ENCODE measurements around the gene OVOL1.

The OVOL1 gene

DNA sequence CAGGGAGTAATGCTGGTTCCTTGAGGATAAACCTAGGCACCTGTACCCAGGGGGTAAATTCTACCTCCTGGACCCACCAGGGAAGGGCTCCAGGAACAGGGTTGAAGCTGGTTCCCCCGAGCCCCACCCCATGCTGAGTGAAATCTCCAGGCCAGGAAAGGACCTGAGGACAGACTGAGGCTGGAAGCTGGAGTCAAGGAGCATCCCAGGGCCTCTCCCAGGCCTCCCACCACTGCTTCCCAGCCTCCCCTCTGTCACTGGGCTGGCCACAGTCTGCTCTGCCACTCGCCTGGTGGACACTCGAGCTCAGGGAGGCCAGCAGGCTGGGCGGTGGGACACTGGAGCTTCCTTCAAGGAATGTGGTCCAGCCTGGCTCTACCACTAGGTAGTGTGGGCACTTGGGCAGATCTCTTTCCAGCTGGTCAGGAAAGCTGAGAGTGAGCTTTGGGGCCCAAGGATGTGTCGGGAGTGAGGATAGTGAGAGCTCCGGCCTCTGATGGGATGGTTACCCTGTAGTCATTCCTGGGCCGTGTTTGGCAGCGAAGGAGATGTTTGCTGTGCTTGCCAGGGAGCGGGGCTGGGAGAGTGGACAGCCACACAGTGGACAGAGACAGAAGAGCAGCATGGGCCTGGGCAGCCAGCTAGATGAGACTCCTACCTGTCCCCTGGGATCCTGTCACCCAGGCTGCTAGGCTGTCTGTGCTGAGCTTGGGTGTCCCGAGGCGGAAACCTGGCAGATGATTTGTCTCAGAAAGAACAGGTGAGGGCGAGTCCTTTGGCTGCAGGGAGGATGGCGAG lies 3.4 kb downstream of the OVOL1 start:
- peaks cover 0 to 52% (median 23%) of the 10 kb centered on the region in 4 donors for H3K4me1 ChIP-seq
- no peak overlapping the region for H3K4me3 ChIP-seq
- no peaks in the 10 kb centered on the region for H3K9me3 ChIP-seq
- no peak for DNase-seq
- peaks cover 0 to 8% (median 0%) of the 10 kb centered on the region in 3 donors for H3K36me3 ChIP-seq
- H3K27me3 ChIP-seq, result peaks cover 10 to 88% of the 10 kb centered on the region in 2 donors
- H3K27ac ChIP-seq, result no peak overlapping the region
- TF ChIP-seq, protein P1, sequence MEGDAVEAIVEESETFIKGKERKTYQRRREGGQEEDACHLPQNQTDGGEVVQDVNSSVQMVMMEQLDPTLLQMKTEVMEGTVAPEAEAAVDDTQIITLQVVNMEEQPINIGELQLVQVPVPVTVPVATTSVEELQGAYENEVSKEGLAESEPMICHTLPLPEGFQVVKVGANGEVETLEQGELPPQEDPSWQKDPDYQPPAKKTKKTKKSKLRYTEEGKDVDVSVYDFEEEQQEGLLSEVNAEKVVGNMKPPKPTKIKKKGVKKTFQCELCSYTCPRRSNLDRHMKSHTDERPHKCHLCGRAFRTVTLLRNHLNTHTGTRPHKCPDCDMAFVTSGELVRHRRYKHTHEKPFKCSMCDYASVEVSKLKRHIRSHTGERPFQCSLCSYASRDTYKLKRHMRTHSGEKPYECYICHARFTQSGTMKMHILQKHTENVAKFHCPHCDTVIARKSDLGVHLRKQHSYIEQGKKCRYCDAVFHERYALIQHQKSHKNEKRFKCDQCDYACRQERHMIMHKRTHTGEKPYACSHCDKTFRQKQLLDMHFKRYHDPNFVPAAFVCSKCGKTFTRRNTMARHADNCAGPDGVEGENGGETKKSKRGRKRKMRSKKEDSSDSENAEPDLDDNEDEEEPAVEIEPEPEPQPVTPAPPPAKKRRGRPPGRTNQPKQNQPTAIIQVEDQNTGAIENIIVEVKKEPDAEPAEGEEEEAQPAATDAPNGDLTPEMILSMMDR (IDR thresholded peaks at IDR 0.05), result no peak
- intact Hi-C loops (cut with DNase I; ENCODE audit: low total_unique reads), result no loop called here

DNA sequence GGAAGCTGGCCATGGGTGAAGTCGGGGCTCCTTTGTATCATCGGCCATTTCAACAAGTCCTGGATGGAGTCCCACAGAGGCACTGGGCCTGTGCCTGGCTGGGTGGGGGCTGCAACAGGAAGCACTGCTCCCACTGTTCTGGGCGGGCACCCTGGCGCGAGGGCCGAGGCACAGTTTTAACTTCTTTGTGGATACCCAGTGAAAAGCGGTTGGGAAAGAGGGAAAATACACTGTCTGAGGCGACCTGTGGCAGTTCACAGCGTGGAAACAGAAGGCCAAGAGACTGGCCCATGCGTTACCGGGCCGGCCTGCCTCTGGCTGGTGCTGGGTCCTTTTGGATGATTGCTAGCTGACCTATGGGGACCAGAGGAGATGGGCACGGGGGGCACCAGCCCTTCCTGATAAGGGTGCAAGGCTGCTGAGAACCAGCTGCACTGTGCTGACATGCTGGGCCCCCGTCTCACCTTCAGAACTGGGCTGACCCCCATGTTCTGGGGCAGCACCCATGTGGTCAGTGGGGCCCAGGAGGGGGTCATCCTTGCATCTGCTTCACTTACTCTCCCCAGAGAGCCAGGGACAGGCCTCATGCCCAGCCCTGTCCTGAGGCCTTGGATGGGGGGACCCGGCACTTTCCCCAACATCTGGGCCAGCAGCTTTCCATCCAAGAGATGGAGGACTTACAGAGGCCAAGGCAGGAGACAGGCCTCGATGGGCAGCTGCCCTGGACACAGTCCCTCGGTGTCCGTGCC lies 4.2 kb downstream of the OVOL1 start:
- intact Hi-C loops (cut with DNase I; ENCODE audit: low total_unique reads), result no loop called here
- no peak for DNase-seq
- Histone ChIP-seq H3K4me3 (no peak overlapping the region), H3K9me3 (no peaks in the 10 kb centered on the region), H3K36me3 (peaks cover 0 to 12% (median 0%) of the 10 kb centered on the region in 3 donors), H3K4me1 (peaks cover 0 to 50% (median 23%) of the 10 kb centered on the region in 4 donors), H3K27me3 (peaks cover 10 to 85% of the 10 kb centered on the region in 2 donors), H3K27ac (no peak overlapping the region)
- TF ChIP-seq, protein P1 (IDR thresholded peaks at IDR 0.05), result no peak

GRCh38 chr11:65791719-65792213 lies 4.9 kb downstream of the OVOL1 start:
- no peak for DNase-seq

DNA sequence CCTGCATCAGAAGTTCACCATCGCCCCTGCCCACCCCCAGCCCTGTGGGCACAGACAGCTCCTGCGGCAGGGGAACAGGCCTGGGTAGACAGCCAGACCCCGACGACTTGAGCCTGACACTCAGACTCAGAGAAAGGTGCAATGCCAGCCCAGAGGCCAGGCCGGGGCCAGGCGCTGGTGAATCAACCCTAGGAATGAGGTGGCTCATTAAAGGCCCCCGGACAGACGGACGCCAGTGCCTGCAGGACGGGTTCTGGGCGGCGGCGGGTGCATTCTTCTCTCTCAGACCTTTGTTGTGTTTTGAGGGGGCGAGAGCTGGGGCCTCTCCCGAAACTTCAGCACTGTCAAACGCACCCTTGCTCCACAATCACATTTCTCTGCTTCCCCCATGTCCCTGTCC lies 5.6 kb downstream of the OVOL1 start:
- no peak overlapping the region for H3K4me3 ChIP-seq
- peaks cover 10 to 85% of the 10 kb centered on the region in 2 donors for H3K27me3 ChIP-seq
- H3K4me1 ChIP-seq, result peaks cover 0 to 36% (median 10%) of the 10 kb centered on the region in 4 donors
- peaks cover 0 to 12% (median 0%) of the 10 kb centered on the region in 3 donors for H3K36me3 ChIP-seq
- no peak overlapping the region for H3K27ac ChIP-seq
- no peaks in the 10 kb centered on the region for H3K9me3 ChIP-seq
- intact Hi-C loops (cut with DNase I; ENCODE audit: low total_unique reads), result no loop called here
- DNase-seq, result no peak
- TF ChIP-seq, protein P1 (IDR thresholded peaks at IDR 0.05), result no peak

More at GRCh38 chr11:65791719-65792213, 4.9 kb downstream of the OVOL1 start:
- intact Hi-C loops (cut with DNase I; ENCODE audit: low total_unique reads), result no loop called here
- H3K36me3 ChIP-seq, result peaks cover 0 to 12% (median 0%) of the 10 kb centered on the region in 3 donors
- H3K4me1 ChIP-seq, result peaks cover 0 to 43% (median 16%) of the 10 kb centered on the region in 4 donors
- H3K27me3 ChIP-seq, result peaks cover 10 to 85% of the 10 kb centered on the region in 2 donors
- H3K4me3 ChIP-seq, result no peak overlapping the region
- TF ChIP-seq, protein P1 (IDR thresholded peaks at IDR 0.05), result no peak
- H3K27ac ChIP-seq, result no peak overlapping the region
- no peaks in the 10 kb centered on the region for H3K9me3 ChIP-seq

- peaks cover 0 to 12% (median 0%) of the 10 kb centered on the region in 3 donors for H3K36me3 ChIP-seq
- no peaks in the 10 kb centered on the region for H3K9me3 ChIP-seq
- H3K27me3 ChIP-seq, result peaks cover 3 to 85% of the 10 kb centered on the region in 2 donors
- TF ChIP-seq, protein P1 (IDR thresholded peaks at IDR 0.05), result no peak
- H3K4me1 ChIP-seq, result peaks cover 0 to 29% (median 3%) of the 10 kb centered on the region in 4 donors
- intact Hi-C loops (cut with DNase I; ENCODE audit: low total_unique reads), result no loop called here
- DNase-seq, result no peak
- H3K27ac ChIP-seq, result no peak overlapping the region
- H3K4me3 ChIP-seq, result no peak overlapping the region
Observed at GRCh38 chr11:65793144-65793581, 6.3 kb downstream of the OVOL1 start.

All from tibial artery (tissue), 4 donors.